WTC11 (cell line): ENCODE data around the gene TAF4.

Experiments
- CTCF ChIP-seq: fragments of 200-600 bp; IDR thresholded peaks from 2 replicates; pipeline ENCODE4 v1.8.0; 2022; ENCODE audit warnings: antibody characterized with exemption
- IRF1 ChIP-seq: sonication (generic); formaldehyde crosslinking; IDR thresholded peaks from 2 replicates; pipeline ENCODE4 v1.8.0; 2023; ENCODE audit warnings: missing genetic modification reagents
- MAX ChIP-seq: sonication (generic); formaldehyde crosslinking; IDR thresholded peaks from 2 replicates; pipeline ENCODE4 v1.8.0; 2022; ENCODE audit warnings: mild to moderate bottlenecking, missing genetic modification reagents
- TCF7 ChIP-seq: sonication (generic); formaldehyde crosslinking; IDR thresholded peaks from 2 replicates; pipeline ENCODE4 v1.8.0; 2022; ENCODE audit warnings: mild to moderate bottlenecking, low read depth, missing genetic modification reagents, moderate library complexity

- TF ChIP-seq MAX: no peak
- TF ChIP-seq IRF1 (CRISPR knock-in tag): no peak
- TF ChIP-seq CTCF: no peak
- TF ChIP-seq TCF7 (CRISPR knock-in tag): no peak
Observed at GRCh38 chr20:61972636-61973508, 92.8 kb downstream of the TAF4 start.
